Fibroblast of villous mesenchyme (primary cell): ENCODE measurements around the gene GGACT. TPM values are rescaled to one million over a fixed set of nuclear protein-coding genes. Genes with fewer than 3 reads are reported as not detected.

Source experiments
- DNase-seq: peaks from one replicate; pipeline ENCODE4 v3.0.0-alpha.2; 2010; ENCODE audit warnings: low read depth
- H3K4me3 ChIP-seq: 2 replicates; pipeline ENCODE4 v1.5.1; 2011; ENCODE audit warnings: low read depth, mild to moderate bottlenecking, low read length
- CTCF ChIP-seq: IDR thresholded peaks from 2 replicates; pipeline ENCODE4 v1.5.1; 2012; ENCODE audit warnings: low read depth, mild to moderate bottlenecking, low read length; ENCODE audit not compliant: insufficient read depth
- total RNA-seq: library from RNA; depleted of rRNA; stranded (reverse); fragments of >200 nt; gene quantifications from 2 replicates; pipeline ENCODE4 v1.2.3, GENCODE V29; 2012

GGACT gene
- total RNA-seq, 1 donor = 8.2 TPM

GRCh38 chr13:100506154-100506553, 82.4 kb downstream of the GGACT start:
- no peak for DNase-seq
- no peak overlapping the region for H3K4me3 ChIP-seq
- TF ChIP-seq CTCF = no peak

GRCh38 chr13:100503622-100504021, 85.0 kb downstream of the GGACT start:
- no peak overlapping the region for H3K4me3 ChIP-seq
- DNase-seq = no peak
- no peak for TF ChIP-seq CTCF

GRCh38 chr13:100502446-100502845, 86.1 kb downstream of the GGACT start:
- DNase-seq = no peak
- TF ChIP-seq CTCF = no peak
- H3K4me3 ChIP-seq = no peak overlapping the region

- no peak for TF ChIP-seq CTCF
- no peak overlapping the region for H3K4me3 ChIP-seq
- DNase-seq = peak; percentile 44
These were observed 91.2 kb downstream of the GGACT start for GRCh38 chr13:100497389-100497788.

GRCh38 chr13:100495455-100495854, 93.1 kb downstream of the GGACT start:
- TF ChIP-seq CTCF = no peak
- H3K4me3 ChIP-seq = no peak overlapping the region
- no peak for DNase-seq

GRCh38 chr13:100493418-100493817, 95.2 kb downstream of the GGACT start:
- no peak overlapping the region for H3K4me3 ChIP-seq
- TF ChIP-seq CTCF = no peak
- DNase-seq = no peak

GRCh38 chr13:100491164-100491842, 97.3 kb downstream of the GGACT start:
- H3K4me3 ChIP-seq = no peak overlapping the region
- peak; percentile 42 for TF ChIP-seq CTCF
- DNase-seq = peak; percentile 91
